ENCODE measurements around the gene ZSCAN10. TPM values are rescaled to one million over a fixed set of nuclear protein-coding genes. Genes with fewer than 3 reads are reported as not detected.

Gene ZSCAN10
- total and polyA plus RNA-seq, 2 experiments from 2014 or later: 217 to 519 TPM

- peaks cover 15% of the 10 kb centered on the region for H3F3A ChIP-seq (replicated peaks; ENCODE audit: low read depth)
- H3K4me3 Mint-ChIP-seq: peak overlapping the region; percentile 81
- no peak overlapping the region for H3K27ac Mint-ChIP-seq
- H3K36me3 Mint-ChIP-seq (ENCODE audit: low read depth): peaks cover 21% of the 10 kb centered on the region; the same call in 2 of the 3 replicates
- H3K27me3 Mint-ChIP-seq (ENCODE audit: insufficient read depth, low read depth, poor library complexity): peaks cover 13% of the 10 kb centered on the region
- peak; percentile 84 for DNase-seq (ENCODE audit: low spot score)
- peak overlapping the region; percentile 85 for H3K4me2 ChIP-seq
- H3K9me2 ChIP-seq (ENCODE audit: insufficient read depth): no peaks in the 10 kb centered on the region
- H3K36me3 ChIP-seq (ENCODE audit: insufficient read depth): no peaks in the 10 kb centered on the region
- H3K27me3 ChIP-seq (ENCODE audit: insufficient read depth): peaks cover 4% of the 10 kb centered on the region; the same call in 1 of the 2 replicates
- peaks cover 20% of the 10 kb centered on the region for H3K4me1 Mint-ChIP-seq
- TF ChIP-seq POLR2AphosphoS5 (IDR thresholded peaks at IDR 0.05; ENCODE audit: low read depth): 0 out of 2 replicates have a peak, but pooled peaks have one; percentile 24
- no peak for TF ChIP-seq EZH2 (IDR thresholded peaks at IDR 0.05; ENCODE audit: low read depth, unreplicated experiment)
- TF ChIP-seq CTCF (conservative IDR thresholded peaks at IDR 0.05; ENCODE audit: low read depth in 2 of 2): peak; percentile 23 to 67; a peak in 3 of 4 replicates
- H2AFZ ChIP-seq: peak overlapping the region; percentile 88; the same call in 1 of the 2 replicates
- no peak overlapping the region for H3K27ac ChIP-seq (ENCODE audit: low read depth)
- H3K4me1 ChIP-seq (ENCODE audit: insufficient read depth): peaks cover 10% of the 10 kb centered on the region
- peak; percentile 71 for ATAC-seq
- H3K79me2 ChIP-seq (replicated peaks; ENCODE audit: insufficient read depth): no peaks in the 10 kb centered on the region; the same call in 1 of the 2 replicates
- no peaks in the 10 kb centered on the region; the same call in 1 of the 2 replicates for H4K20me1 ChIP-seq (replicated peaks; ENCODE audit: insufficient read depth)
- H3K4me3 ChIP-seq: peak overlapping the region; percentile 84
- H3K9me3 Mint-ChIP-seq: no peaks in the 10 kb centered on the region; the same call in 2 of the 3 replicates
Measured at GRCh38 chr16:3058139-3059030, 40.7 kb downstream of the ZSCAN10 start.

DNA sequence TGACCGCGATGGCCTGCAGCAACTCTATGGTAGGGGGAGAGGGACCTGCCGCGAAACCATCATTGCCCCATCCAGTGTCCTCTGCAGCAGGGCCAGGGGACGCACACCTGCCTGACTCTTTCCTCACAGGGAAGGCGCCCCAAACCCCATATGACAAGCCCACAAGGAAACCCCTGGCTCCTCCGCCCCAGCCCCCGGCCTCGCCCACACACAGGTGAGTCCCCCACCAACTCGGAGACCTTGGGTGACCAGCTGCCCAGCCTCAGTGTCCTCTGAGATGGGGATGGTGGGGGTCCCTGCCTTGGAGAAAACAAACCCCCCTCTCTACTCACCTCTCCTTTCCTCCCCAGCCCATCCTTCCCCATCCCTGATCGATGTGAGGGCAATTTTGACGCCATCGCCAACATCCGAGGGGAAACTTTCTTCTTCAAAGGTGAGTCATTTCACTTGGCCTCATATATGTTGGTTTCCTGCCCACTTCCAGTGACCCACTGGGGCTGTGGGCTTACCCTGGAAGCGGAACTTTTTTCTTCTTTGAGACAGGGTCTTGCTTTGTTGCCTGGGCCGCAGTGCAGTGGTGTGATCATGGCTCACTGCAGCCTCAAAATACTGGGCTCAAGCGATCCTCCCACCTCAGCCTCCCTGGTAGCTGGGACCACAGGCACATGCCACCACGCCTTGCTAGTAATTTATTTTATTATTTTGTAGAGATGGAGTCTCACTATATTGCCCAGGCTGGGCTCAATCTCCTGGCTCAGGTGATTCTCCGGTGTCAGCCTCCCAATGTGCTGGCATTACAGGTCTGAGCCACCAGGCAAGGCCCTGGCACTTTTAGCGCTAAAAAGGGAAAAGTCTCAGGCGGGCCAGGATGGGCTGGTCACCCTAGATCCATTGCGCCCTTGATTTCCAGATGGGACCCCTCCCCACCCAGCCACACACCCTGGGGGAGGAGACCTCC is 41.6 kb downstream of the ZSCAN10 start:
- Histone ChIP-seq H3K4me3 (peak overlapping the region; percentile 84), H3K4me1 (ENCODE audit: insufficient read depth) (peaks cover 10% of the 10 kb centered on the region), H3K79me2 (replicated peaks; ENCODE audit: insufficient read depth) (no peaks in the 10 kb centered on the region; the same call in 1 of the 2 replicates), H3K27ac (ENCODE audit: low read depth) (no peak overlapping the region), H4K20me1 (replicated peaks; ENCODE audit: insufficient read depth) (no peaks in the 10 kb centered on the region; the same call in 1 of the 2 replicates), H3K36me3 (ENCODE audit: insufficient read depth) (no peaks in the 10 kb centered on the region), H3K27me3 (ENCODE audit: insufficient read depth) (peaks cover 4% of the 10 kb centered on the region; the same call in 1 of the 2 replicates), H3F3A (replicated peaks; ENCODE audit: low read depth) (peaks cover 15% of the 10 kb centered on the region), H3K4me2 (peak overlapping the region; percentile 85), H2AFZ (no peak overlapping the region), H3K9me2 (ENCODE audit: insufficient read depth) (no peaks in the 10 kb centered on the region)
- Mint-ChIP-seq H3K4me3 (peak overlapping the region; percentile 81; the same call in 2 of the 3 replicates), H3K27me3 (ENCODE audit: insufficient read depth, low read depth, poor library complexity) (peaks cover 15% of the 10 kb centered on the region), H3K36me3 (ENCODE audit: low read depth) (peaks cover 22% of the 10 kb centered on the region), H3K9me3 (no peaks in the 10 kb centered on the region; the same call in 2 of the 3 replicates), H3K27ac (no peak overlapping the region), H3K4me1 (peaks cover 20% of the 10 kb centered on the region)
- ATAC-seq (no peak), DNase-seq (ENCODE audit: low spot score) (peak; percentile 27)
- TF ChIP-seq STAT1 (IDR thresholded peaks at IDR 0.05; ENCODE audit: unreplicated experiment) (no peak), ETS1 (IDR thresholded peaks at IDR 0.05) (no peak), EZH2phosphoT487 (IDR thresholded peaks at IDR 0.05; ENCODE audit: unreplicated experiment) (no peak), POLR2AphosphoS5 (IDR thresholded peaks at IDR 0.05; ENCODE audit: low read depth) (no peak), EZH2 (IDR thresholded peaks at IDR 0.05; ENCODE audit: low read depth, unreplicated experiment) (no peak), ZNF114 (CRISPR knock-in tag; IDR thresholded peaks at IDR 0.05) (no peak), CTCF (conservative IDR thresholded peaks at IDR 0.05; ENCODE audit: low read depth in 2 of 2) (no peak)

Measured in GM23338 (cell line).